GM19463 (cell line): ENCODE measurements around the gene CNPY2.
"Not testable (repeated sequence)": the region's sequence is repeated elsewhere in the genome, so short reads cannot be mapped to it uniquely, and the experiment has no call there.

Experiments used
- ATAC-seq: cut with Tn5 transposase; IDR thresholded peaks from one replicate; pipeline ENCODE4 v1.9.1; 2021; ENCODE audit warnings: mild to moderate bottlenecking, moderate library complexity; ENCODE audit not compliant: unreplicated experiment

CNPY2 gene

DNA sequence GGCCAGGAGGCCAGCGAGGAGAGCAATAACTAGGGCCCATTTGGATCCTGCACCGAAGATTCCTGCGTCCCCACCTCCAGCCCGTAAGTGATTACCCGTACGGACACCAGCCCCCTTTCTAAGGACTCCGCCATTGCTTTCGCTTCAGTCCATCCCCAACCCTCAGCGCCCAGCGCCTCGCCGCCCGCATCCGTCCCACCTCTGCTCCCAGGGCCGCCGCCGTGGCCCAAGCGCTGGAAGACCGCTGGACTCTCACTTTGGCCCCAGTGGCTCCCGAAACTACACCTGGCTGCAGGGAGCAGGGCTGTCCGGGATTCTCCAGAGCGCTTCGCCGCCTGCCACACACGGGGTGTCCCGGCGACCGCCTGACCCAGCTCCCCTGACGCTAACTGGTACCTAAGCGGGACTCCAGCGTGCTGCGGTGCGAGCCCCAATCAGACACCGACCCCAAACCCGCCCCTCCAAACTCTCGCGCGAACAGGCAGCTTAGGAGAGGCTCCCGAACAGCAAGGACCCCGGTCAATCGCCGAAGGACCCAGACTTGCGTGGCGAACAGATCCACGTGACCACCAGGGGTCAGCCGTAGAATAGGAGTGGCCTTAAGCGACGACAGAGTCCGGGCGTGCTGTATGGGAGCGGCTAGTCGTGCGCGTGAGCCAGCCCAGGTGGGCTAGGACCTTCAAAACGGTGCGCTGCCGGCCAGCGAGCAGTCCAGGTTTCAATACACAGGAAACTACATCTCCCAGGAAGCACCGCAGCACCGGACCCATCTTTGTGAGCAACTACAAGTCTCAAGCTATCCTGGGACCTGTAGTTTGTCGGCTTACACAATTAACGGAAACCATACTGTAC is at the start of gene CNPY2:
Gene CNPY2 (minus strand): TSS at position 367 of the 852 bp plus-strand sequence. CDS start 771 bp downstream, outside the sequence.
- peak; percentile 91 for ATAC-seq

DNA sequence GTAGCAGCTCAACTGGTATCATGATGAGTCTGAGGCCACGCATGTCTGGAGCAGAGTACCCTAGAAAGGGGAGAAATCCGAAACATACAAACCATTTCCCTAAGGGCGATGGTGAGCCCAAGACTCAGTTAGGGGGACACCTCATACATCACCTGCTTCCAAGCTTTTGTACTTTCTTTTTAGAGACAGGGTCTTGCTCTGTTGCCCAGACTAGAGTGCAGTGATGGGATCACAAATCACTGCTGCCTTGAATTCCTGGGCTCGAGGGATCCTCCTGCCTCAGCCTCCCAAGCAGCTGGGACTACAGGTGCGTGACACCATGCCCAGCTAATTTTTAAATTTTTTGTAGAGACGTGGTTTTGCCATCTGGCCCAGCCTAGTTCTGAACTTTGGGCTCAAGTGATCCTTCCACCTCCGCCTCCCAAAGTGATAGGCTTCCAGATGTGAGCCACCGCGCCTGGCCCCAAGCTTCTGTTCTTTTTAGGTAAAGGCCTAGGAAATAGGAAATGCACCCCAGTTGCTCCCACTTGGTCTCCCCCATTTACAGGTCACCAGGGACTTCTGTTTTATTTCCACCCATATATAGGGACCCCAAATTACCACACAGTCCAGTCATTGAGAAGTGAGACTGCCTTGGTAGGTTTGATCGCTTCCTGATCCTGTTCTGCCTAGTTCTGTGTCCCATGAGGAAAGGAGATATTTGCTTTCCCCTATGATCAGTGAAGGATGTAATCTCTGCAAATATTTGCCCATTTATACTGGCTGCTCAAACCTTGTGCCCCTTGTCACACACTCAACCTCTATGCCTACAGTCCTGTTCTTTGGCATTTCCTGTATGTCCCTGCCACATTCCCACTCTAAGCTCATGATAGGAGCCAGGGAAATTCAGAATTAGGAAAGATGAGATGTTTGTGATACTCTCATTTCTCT is 46.6 kb upstream of the CNPY2 start, which contains the start of gene APOF:
Gene APOF (minus strand): TSS at position 728 of the 930 bp plus-strand sequence. CDS start 112 bp downstream, at position 616.
- ATAC-seq, result no peak

DNA sequence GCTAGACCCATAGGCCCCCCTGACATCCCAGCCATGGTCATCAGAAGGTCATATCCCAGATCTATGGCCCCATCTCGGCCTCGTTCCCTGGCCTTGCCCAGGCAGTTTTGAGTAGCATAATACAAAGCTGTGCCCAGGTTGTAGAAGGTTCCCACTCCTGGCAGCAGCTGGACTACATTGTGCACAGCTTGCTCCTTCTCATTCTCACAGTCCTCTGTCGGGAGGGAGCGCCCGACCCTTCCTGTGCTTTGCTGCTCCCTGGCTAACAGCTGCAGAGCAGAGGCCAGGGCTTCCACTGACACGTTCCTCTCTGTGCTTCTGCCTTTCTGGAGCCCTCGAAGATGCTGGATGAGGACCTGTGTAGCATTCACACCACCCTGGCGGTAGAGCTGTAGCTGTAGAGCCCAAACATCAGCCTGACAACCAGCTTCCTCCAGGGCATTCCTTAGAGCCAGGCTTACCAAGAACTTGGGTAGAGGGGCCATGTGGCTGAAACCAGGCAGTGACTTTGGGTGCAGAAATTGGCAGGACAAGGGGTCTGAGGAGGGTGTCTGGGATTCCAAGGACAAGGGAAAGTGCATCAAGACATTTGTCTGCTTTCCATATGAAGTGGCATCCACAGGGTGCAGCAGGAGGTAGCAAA is 45.8 kb upstream of the CNPY2 start:
- ATAC-seq, result no peak

DNA sequence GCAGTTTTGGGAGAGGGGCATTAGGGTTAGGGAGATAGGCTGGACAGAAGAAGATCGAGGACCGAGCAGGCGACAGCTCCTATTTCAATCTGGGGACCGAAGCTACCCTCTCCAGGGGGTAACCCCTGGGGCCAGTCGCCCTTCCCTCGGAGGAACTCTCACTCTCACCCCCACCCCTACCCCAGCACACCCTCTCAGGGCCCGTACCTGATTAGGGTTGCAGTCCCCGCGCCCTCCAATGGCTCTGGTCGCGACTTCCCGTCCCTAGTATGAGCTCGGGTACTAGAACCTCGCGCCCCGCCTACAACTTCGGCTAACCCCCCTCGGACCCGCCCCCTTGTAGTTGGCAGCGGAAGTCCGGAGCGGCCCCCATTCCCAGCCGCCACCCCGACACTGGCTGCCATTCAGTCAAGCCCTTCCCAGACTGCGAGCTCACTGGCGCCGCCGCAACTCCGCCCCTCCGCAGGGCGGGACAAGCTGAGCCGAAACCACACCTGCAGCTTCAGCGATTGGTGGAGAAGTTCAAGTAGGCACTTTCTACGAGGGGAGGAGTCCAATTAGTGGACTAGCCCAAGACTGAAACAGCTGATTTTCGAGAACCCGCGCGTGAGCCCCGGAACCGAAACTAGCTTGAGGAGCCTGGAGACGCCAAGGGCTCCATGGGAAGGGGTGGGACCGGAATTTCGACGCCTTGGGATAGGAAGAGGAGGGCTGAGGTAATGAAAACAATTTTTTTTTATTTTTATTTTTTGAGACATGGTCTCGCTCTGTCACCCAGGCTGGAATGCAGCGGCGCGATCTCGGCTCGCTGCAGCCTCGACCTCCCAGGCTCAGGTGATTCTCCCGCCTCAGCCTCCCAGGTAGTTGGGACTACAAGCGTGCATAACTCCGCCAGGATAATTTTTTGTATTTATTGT is 44.3 kb upstream of the CNPY2 start, which contains the start of gene STAT2:
Gene STAT2 (minus strand): TSS at position 257 of the 917 bp plus-strand sequence. CDS start 3,536 bp downstream, outside the sequence.
- peak; percentile 94 for ATAC-seq

DNA sequence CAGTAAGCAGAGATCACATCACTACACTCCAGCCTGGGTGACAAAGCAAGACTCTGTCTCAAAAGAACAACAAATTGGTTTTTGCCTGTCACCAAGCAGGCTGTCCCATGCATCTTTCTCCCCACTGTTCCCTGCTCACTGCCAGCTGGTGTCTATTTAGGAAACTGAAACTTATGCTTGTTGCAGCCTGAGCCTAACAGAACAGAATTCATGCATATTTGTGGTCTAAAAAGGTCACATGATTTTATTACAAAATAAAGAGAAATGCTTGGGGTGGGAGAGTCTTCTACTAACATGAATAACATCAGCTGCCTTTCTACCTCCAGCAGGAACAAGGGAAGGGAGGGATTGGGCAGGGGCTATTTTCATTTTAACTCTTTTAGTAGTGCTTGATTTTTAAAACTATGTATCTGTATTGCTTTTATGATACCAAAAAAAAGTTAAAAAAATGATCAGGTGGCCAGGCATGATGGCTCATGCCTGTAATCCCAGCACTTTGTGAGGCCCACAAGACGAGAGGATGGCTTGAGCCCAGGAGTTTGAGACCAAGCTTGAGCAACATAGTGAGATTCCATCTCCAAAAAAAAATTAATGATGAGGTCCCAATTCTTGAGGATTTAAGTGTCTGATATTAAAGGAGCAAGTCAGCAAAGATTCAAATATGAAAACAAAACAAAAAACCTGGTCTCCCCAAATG is 43.2 kb upstream of the CNPY2 start:
- no peak for ATAC-seq

DNA sequence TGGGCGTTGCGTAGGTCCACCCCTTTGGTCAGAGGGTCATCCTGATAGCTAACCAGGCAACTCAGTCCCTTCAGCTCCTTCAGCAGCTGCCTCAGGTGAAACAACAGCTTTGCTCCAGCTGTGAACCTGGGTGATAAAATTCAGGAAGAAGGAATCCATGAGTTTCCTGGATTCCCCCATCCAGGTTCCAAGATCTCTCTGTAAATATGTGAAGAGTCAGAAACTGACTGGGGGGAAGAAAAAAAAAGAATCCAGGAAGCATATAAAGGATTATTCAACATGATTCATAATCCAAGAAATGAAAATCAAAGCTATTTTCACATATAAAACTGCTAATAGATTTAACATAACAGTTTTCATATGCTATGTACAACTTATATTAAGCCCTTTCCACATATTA is 35.5 kb upstream of the CNPY2 start:
- ATAC-seq, result no peak

DNA sequence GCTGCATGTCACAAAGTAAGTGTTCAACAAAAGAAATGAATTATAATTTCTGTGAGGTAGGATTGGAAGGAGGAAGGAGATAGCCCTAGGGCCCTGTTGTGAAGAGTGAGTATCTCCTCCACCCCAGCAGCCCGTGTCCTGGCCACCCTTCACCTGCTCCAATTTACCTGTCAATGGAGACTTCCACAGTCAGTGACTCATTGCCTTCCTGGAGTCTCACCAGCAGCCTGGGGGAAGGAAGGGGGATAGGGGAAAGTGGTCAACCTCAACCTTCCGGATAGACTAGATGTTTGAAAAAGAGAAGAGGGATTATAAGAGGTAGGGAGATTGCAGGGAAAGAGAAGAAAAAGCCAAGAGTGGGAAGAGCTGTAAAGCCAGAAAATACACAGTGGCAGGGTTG is 34.9 kb upstream of the CNPY2 start:
- ATAC-seq, result no peak

DNA sequence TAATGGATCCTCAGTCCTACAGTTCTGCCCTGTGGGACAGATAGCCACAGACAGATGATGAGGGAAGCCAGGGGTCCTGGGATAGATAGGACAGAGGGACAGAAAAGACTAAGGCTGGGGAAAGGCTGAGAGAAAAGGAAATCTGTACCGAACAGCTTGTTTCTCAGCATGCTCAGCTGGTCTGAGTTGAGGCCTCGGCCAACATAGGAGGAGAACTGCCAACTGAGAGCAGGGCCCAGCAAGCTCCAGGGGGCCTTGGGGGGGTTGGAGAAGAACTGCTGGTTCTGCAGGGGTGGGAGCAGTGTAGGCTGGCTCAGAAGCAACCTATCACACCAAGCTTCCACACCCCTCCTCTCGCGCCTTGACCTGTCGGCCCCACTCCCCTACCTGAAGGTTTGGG is 33.0 kb upstream of the CNPY2 start:
- ATAC-seq, result no peak

DNA sequence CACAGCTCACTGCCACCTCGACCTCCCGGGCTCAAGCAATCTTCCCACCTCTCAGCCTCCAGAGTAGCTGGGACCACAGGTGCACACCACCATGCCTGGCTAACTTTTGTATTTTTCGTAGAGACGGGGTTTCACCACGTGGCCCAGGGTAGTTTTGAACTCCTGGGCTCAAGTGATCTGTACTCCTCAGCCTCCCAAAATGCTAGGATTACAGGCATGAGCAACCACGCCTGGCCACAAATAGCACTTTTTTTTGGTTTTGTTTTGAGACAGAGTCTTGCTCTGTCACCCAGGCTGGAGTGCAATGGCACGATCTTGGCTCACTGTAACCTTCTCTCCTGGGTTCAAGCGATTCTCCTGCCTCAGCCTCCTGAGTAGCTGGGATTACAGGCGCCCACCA is 31.5 kb upstream of the CNPY2 start:
- ATAC-seq, result not testable (repeated sequence)

DNA sequence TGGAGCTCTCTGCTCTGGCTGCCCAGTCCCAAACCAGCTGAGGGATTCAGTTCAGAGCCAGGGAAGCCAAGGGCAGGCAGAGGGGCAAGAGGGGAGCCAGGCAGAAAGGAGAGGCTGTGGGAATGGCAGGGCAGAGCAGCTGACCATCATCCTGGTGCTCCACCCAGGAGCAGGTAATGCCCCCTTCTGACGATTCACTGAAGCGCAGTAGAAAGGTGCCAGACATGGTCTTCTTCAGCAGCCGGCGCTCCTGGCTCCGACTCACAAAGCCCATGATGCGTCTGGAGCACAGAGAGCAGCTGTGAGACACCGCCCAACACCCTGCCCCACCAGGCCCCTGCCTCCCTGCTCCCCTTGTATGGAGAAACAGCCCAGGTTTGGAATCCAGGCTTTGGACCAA is 30.9 kb upstream of the CNPY2 start:
- no peak for ATAC-seq

DNA sequence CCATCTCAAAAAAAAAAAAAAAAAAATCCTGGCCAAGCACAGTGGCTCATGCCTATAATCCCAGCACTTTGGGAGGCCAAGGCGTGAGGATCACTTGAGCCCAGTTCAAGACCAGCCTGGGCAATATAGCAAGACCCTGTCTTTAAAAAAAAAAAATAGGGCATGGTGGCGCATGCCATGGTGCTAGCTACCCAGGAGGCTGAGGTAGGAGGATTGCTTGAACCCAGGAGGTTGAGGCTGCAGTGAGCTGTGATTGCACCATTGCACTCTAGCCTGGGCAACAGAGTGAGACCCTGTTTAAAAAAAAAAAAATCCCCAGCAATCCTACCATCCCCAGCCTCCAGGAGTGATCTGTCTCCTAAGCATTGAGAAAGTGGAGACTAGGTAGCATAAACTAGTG is 26.5 kb upstream of the CNPY2 start:
- not testable (repeated sequence) for ATAC-seq

DNA sequence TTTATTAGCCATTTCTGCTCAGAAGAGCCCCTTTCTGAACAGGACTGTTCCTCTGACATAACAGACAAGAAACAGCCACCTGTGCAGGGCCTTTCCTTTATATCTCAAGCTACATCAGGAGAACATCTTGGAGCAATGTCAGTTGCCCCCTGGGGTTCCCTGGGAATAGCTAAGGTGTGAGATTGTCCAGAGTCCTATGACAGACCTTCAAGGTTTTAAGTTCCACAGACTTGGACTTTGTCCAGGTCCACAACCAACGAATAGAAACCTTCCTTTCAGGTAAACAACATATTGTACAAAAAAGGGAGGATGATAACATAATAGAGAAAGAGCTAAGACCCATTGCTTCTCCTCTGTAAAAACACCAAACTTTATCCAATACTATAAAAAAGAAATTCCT is 25.8 kb upstream of the CNPY2 start:
- ATAC-seq, result no peak

DNA sequence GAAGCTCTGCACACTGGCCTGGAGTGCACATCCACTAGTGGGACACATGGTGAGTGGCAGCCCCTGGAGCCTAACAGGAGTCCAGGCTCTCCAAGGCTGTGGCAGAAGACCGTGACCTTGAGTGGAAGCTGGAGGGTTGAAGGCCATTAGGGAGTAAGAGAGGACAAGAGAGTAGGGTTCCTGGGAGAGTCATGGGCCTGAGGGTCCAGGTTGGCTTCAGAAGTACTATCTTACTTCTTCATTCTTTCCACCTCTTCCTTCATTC is 23.3 kb upstream of the CNPY2 start:
- no peak for ATAC-seq

DNA sequence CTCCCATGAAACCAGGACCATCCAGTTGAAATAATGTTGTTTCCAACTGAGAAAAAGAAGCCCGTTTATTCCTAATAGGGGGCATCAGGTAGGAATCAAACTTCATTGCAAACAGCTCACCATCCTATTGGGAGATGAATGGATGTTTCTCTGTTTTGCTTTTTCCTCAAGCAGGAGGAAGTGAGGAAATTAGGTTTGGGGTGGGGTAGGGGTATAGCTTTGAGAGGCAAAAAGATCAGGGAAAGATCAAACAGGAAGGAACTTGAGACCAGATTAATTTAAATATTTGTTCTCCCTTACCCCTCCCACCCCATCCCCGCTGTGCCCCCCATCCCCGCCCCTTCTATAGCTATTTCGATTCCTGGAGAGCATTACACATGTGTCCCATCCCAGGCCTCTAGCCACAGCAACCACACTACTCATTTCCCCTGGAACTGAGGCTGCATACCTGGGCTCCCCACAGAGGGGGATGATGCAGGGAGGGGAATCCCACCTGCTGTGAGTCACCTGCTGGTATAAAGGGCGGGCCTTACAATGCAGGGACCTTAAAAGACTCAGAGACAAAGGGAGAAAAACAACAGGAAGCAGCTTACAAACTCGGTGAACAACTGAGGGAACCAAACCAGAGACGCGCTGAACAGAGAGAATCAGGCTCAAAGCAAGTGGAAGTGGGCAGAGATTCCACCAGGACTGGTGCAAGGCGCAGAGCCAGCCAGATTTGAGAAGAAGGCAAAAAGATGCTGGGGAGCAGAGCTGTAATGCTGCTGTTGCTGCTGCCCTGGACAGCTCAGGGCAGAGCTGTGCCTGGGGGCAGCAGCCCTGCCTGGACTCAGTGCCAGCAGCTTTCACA is 22.7 kb upstream of the CNPY2 start, which contains the start of gene IL23A:
Gene IL23A (plus strand): TSS at position 577 of the 850 bp plus-strand sequence. CDS start 161 bp downstream, at position 738.
- peak; percentile 33 for ATAC-seq

DNA sequence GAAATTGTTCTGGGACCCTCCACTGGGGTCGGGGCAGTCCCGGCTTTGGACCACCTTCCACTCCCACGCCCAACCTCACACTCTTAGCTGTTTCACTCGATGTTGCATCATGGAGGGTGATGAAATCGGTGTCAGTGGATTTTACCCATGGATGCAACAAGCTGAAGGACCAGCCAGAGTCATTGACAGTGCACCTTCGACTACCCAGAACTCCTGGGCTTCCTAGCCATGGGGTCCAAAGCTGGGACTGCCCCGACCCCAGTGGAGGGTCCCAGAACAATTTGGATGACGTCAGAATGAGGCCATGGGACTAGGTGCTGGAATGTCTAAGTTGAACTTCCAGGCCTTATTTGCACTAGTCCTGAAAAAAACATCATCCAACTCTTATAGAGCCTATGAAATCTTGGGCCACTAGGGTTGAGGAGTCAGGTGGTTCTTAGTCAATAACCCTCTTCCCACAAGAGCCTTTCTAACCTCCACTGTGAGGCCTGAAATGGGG is 22.0 kb upstream of the CNPY2 start:
- no peak for ATAC-seq

DNA sequence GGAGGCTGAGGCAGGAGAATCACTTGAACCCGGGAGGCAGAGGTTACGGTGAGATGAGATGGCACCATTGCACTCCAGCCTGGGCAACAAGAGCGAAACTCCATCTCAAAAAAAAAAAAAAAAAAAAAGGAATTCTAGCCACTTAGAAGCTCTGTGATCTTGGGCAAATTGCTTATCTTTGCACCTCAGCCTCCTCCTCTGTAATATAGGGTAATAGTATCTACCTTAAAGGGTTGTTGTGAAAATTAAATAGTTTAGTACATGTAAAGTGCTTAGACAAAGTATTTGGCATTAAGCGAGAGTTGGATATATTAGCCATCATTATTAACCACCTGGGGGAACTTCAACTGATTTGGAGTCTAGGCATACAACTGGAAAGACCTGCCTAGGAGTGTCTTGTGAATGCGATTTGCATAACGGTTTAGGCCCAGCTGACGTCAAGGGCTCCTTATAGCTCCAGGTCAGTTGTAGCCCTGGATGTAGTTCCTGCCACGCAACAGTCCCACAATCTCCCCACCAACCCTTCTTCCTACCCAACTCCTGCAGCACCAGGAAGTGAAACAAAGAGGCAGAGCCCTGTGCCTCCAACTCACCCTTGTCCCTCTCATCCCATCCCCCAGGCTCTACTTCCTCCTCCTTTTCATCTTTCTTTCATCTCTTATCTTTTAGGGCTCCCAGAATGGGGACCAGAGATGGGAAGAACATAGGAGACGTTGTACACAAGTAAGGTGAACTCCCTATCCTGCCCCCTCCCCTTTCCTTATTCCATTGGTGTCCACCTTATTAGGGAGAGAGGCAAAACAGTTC is 20.8 kb upstream of the CNPY2 start:
- ATAC-seq, result no peak

DNA sequence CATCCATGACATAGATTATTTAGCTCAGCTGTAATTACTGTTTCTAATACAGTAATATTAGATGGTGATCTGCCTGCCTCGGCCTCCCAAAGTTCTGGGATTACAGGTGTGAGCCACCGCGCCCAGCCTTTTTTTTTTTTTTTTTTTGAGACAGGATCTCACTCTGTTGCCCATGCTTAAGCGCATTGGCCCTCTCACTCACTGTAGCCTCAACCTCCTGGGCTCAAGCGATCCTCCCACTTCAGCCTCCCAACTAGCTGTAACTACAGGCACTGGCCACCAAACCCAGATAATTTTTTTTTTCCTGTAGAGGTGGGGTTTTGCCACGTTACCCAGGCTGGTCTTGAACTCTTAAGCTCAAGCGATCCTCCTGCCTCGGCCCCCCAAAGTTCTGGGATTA is 19.7 kb upstream of the CNPY2 start:
- ATAC-seq, result not testable (repeated sequence)

DNA sequence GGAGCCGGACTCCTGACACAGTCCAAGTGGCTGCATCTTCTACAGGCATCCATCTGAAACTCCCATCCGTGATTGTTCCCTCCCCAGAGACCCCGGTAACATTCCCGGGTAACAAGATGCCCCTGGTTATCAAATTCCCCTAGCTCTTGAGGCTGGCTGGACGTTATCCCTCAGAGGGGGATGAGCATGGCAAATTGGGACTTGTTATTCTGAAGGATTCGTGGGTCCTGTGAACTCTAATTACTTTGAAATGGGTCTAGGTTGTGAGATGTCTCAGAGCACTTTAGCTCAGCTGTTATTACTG is 18.7 kb upstream of the CNPY2 start:
- ATAC-seq, result no peak
